ENCODE measurements around the gene TGFB1.

TGFB1 gene

GRCh38 chr19:41363371-41363752 is 9.6 kb upstream of the TGFB1 start:
- peak overlapping the region; percentile 69 for H3K4me3 ChIP-seq (replicated peaks; ENCODE audit: low read depth, low read length)
- no peak for TF ChIP-seq CTCF (IDR thresholded peaks at IDR 0.05; ENCODE audit: low read depth, low read length, missing control alignments)
- no peak for DNase-seq (ENCODE audit: extremely low read depth, low read depth)

- no peak for DNase-seq (ENCODE audit: extremely low read depth, low read depth)
- H3K4me3 ChIP-seq (replicated peaks; ENCODE audit: low read depth, low read length) = no peak overlapping the region
- TF ChIP-seq CTCF (IDR thresholded peaks at IDR 0.05; ENCODE audit: low read depth, low read length, missing control alignments) = no peak
These were observed 8.6 kb upstream of the TGFB1 start for GRCh38 chr19:41362143-41362847.

- DNase-seq (ENCODE audit: extremely low read depth, low read depth) = no peak
- TF ChIP-seq CTCF (IDR thresholded peaks at IDR 0.05; ENCODE audit: low read depth, low read length, missing control alignments) = no peak
- no peak overlapping the region for H3K4me3 ChIP-seq (replicated peaks; ENCODE audit: low read depth, low read length)
These were observed 6.0 kb upstream of the TGFB1 start for GRCh38 chr19:41359741-41360140.

- no peak for TF ChIP-seq CTCF (IDR thresholded peaks at IDR 0.05; ENCODE audit: low read depth, low read length, missing control alignments)
- DNase-seq (ENCODE audit: extremely low read depth, low read depth) = no peak
These were observed 4.0 kb upstream of the TGFB1 start for GRCh38 chr19:41357746-41358145.

GRCh38 chr19:41356984-41357739 is 3.4 kb upstream of the TGFB1 start:
- DNase-seq (ENCODE audit: extremely low read depth, low read depth) = no peak
- H3K4me3 ChIP-seq (replicated peaks; ENCODE audit: low read depth, low read length) = no peak overlapping the region
- TF ChIP-seq CTCF (IDR thresholded peaks at IDR 0.05; ENCODE audit: low read depth, low read length, missing control alignments) = no peak

More at GRCh38 chr19:41357746-41358145, 4.0 kb upstream of the TGFB1 start:
- H3K4me3 ChIP-seq (replicated peaks; ENCODE audit: low read depth, low read length) = no peak overlapping the region

- no peak overlapping the region for H3K4me3 ChIP-seq (replicated peaks; ENCODE audit: low read depth, low read length)
- no peak for DNase-seq (ENCODE audit: extremely low read depth, low read depth)
- no peak for TF ChIP-seq CTCF (IDR thresholded peaks at IDR 0.05; ENCODE audit: low read depth, low read length, missing control alignments)
These were observed 2.1 kb upstream of the TGFB1 start for GRCh38 chr19:41355802-41356201.
